HepG2 (cell line): ENCODE measurements around the gene PMIS2. TPM values are rescaled to one million over a fixed set of nuclear protein-coding genes. Genes with fewer than 3 reads are reported as not detected.

Source experiments
- ARNT ChIP-seq: fragments of 450-650 bp; IDR thresholded peaks from 2 replicates; pipeline ENCODE4 v1.6.1; 2017
- FOXP1 ChIP-seq, 2 experiments: fragments of 450-650 bp in 1 of 2; IDR thresholded peaks; 2 replicates each; pipeline ENCODE4 v1.6.1; 2017 to 2018; ENCODE audit warnings: antibody characterized with exemption in 1 of 2
- KLF12 ChIP-seq: sonication (generic); formaldehyde crosslinking; IDR thresholded peaks from 2 replicates; pipeline ENCODE4 v1.4.0; 2020; ENCODE audit warnings: missing genetic modification reagents, borderline replicate concordance
- POGZ ChIP-seq: sonication (generic); formaldehyde crosslinking; IDR thresholded peaks from 2 replicates; pipeline ENCODE4 v1.4.0; 2020; ENCODE audit warnings: mild to moderate bottlenecking, missing genetic modification reagents
- SATB2 ChIP-seq: sonication (generic); formaldehyde crosslinking; IDR thresholded peaks from 2 replicates; pipeline ENCODE4 v1.5.0; 2020; ENCODE audit warnings: missing genetic modification reagents
- TCF7L2 ChIP-seq: IDR thresholded peaks from 2 replicates; pipeline ENCODE4 v1.6.1; 2011; ENCODE audit warnings: mild to moderate bottlenecking, low read depth, low read length, moderate library complexity
- ZNF180 ChIP-seq: sonication (generic); formaldehyde crosslinking; IDR thresholded peaks from 2 replicates; pipeline ENCODE4 v1.4.0; 2020; ENCODE audit warnings: low read depth, missing genetic modification reagents, borderline replicate concordance
- ZNF549 ChIP-seq: sonication (generic); formaldehyde crosslinking; IDR thresholded peaks from 2 replicates; pipeline ENCODE4 v1.5.0; 2020; ENCODE audit warnings: missing genetic modification reagents
- polyA plus RNA-seq, 8 experiments: library from polyadenylated mRNA; depleted of rRNA in 3 of 8; stranded (reverse) in 7 of 8; unstranded in 1 of 8; fragments of >200 nt; fragmentation: Illumina TruSeq in 4 of 8; extraction: Trizol in 4 of 8; gene quantifications; 2 replicates each; pipeline versions ENCODE4 v1.2.1 to v1.2.3, GENCODE V29; 2011 to 2016; ENCODE audit warnings: low read depth in 4 of 8, missing spikeins in 1 of 8, mixed read lengths in 1 of 8; ENCODE audit not compliant: insufficient read depth in 1 of 8
- total RNA-seq, 5 experiments: library from RNA; depleted of rRNA; stranded (reverse); fragments of >200 nt; fragmentation: Illumina TruSeq; extraction: Trizol; gene quantifications; 2 replicates each; pipeline ENCODE4 v1.2.3, GENCODE V29; 2016; ENCODE audit warnings: low read depth in 1 of 5
- TF ChIP-seq, protein P1 (sequence below): sonication (generic); formaldehyde crosslinking; IDR thresholded peaks from 2 replicates; pipeline ENCODE4 v1.8.0; 2023; ENCODE audit warnings: mild to moderate bottlenecking, missing genetic modification reagents
- TF ChIP-seq, protein P2 (sequence below): IDR thresholded peaks from 2 replicates; pipeline ENCODE4 v1.6.1; 2016; ENCODE audit warnings: low read depth, missing genetic modification reagents, missing compliant biosample characterization
- TF ChIP-seq, protein P3 (sequence below): sonication (generic); formaldehyde crosslinking; IDR thresholded peaks from 2 replicates; pipeline ENCODE4 v1.5.0; 2020; ENCODE audit warnings: mild to moderate bottlenecking, missing genetic modification reagents
- TF ChIP-seq, protein P4 (sequence below), 2 experiments: sonication (generic) in 1 of 2; formaldehyde crosslinking in 1 of 2; IDR thresholded peaks; 2 replicates each; pipeline versions ENCODE4 v1.5.1 to v1.6.1; 2011 to 2020; ENCODE audit warnings: borderline replicate concordance in 1 of 2, low read depth in 1 of 2, low read length in 1 of 2, mild to moderate bottlenecking in 1 of 2, missing genetic modification reagents in 1 of 2, moderate library complexity in 1 of 2
- TF ChIP-seq, protein P5 (sequence below): sonication (generic); formaldehyde crosslinking; IDR thresholded peaks from 2 replicates; pipeline ENCODE4 v1.5.0; 2020; ENCODE audit warnings: mild to moderate bottlenecking, missing genetic modification reagents, moderate library complexity
- TF ChIP-seq, protein P6 (sequence below): sonication (generic); formaldehyde crosslinking; IDR thresholded peaks from 2 replicates; pipeline ENCODE4 v1.8.0; 2022; ENCODE audit warnings: mild to moderate bottlenecking, missing genetic modification reagents, moderate library complexity

Gene PMIS2
- total and polyA plus RNA-seq, 2 of the 13 experiments (the other 11 are each of a cell fraction or from before 2014, with no cell fraction given) = not detected

DNA sequence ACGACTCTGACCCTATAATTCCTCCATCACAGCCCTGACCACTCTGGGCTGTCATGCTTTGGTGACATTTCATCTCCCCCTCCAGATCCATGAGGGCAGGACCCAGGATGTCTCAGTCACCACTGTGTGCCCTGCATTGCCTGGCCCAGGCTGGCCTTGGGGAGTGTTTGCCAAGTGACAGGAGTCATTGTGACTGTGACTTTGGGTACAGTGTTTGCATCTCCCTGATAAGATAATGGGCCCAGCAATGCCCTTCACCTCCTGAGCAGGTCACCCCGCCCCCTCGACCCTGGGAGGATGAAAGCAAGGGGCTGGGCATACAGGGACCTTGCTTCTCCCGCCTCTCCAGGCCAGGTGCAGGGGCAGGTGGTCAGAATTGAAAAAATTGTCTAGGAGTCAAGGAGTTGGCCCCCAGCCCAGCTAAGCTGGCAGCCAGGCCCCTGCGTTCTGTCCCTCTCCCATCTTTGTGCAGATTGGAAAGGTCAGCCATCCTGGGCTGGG, 16.6 kb upstream of the PMIS2 start (continued):
- TF ChIP-seq, protein P1, sequence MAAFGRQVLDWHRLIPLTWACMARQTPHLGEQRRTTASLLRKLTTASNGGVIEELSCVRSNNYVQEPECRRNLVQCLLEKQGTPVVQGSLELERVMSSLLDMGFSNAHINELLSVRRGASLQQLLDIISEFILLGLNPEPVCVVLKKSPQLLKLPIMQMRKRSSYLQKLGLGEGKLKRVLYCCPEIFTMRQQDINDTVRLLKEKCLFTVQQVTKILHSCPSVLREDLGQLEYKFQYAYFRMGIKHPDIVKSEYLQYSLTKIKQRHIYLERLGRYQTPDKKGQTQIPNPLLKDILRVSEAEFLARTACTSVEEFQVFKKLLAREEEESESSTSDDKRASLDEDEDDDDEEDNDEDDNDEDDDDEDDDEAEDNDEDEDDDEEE (CRISPR knock-in tag) = no peak
- TF ChIP-seq SATB2 (CRISPR knock-in tag) = no peak
- TF ChIP-seq, protein P2, sequence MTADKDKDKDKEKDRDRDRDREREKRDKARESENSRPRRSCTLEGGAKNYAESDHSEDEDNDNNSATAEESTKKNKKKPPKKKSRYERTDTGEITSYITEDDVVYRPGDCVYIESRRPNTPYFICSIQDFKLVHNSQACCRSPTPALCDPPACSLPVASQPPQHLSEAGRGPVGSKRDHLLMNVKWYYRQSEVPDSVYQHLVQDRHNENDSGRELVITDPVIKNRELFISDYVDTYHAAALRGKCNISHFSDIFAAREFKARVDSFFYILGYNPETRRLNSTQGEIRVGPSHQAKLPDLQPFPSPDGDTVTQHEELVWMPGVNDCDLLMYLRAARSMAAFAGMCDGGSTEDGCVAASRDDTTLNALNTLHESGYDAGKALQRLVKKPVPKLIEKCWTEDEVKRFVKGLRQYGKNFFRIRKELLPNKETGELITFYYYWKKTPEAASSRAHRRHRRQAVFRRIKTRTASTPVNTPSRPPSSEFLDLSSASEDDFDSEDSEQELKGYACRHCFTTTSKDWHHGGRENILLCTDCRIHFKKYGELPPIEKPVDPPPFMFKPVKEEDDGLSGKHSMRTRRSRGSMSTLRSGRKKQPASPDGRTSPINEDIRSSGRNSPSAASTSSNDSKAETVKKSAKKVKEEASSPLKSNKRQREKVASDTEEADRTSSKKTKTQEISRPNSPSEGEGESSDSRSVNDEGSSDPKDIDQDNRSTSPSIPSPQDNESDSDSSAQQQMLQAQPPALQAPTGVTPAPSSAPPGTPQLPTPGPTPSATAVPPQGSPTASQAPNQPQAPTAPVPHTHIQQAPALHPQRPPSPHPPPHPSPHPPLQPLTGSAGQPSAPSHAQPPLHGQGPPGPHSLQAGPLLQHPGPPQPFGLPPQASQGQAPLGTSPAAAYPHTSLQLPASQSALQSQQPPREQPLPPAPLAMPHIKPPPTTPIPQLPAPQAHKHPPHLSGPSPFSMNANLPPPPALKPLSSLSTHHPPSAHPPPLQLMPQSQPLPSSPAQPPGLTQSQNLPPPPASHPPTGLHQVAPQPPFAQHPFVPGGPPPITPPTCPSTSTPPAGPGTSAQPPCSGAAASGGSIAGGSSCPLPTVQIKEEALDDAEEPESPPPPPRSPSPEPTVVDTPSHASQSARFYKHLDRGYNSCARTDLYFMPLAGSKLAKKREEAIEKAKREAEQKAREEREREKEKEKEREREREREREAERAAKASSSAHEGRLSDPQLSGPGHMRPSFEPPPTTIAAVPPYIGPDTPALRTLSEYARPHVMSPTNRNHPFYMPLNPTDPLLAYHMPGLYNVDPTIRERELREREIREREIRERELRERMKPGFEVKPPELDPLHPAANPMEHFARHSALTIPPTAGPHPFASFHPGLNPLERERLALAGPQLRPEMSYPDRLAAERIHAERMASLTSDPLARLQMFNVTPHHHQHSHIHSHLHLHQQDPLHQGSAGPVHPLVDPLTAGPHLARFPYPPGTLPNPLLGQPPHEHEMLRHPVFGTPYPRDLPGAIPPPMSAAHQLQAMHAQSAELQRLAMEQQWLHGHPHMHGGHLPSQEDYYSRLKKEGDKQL = peak; percentile 82
- TF ChIP-seq FOXP1 (IDR thresholded peaks at IDR 0.05) = no peak
- peak; percentile 19; the same call in 1 of the 2 replicates for TF ChIP-seq FOXP1 (CRISPR knock-in tag; IDR thresholded peaks at IDR 0.05)
- no peak for TF ChIP-seq KLF12
- TF ChIP-seq ARNT = no peak
- TF ChIP-seq, protein P3, sequence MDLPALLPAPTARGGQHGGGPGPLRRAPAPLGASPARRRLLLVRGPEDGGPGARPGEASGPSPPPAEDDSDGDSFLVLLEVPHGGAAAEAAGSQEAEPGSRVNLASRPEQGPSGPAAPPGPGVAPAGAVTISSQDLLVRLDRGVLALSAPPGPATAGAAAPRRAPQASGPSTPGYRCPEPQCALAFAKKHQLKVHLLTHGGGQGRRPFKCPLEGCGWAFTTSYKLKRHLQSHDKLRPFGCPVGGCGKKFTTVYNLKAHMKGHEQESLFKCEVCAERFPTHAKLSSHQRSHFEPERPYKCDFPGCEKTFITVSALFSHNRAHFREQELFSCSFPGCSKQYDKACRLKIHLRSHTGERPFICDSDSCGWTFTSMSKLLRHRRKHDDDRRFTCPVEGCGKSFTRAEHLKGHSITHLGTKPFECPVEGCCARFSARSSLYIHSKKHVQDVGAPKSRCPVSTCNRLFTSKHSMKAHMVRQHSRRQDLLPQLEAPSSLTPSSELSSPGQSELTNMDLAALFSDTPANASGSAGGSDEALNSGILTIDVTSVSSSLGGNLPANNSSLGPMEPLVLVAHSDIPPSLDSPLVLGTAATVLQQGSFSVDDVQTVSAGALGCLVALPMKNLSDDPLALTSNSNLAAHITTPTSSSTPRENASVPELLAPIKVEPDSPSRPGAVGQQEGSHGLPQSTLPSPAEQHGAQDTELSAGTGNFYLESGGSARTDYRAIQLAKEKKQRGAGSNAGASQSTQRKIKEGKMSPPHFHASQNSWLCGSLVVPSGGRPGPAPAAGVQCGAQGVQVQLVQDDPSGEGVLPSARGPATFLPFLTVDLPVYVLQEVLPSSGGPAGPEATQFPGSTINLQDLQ (CRISPR knock-in tag) = no peak
- TF ChIP-seq ZNF549 (CRISPR knock-in tag) = no peak
- TF ChIP-seq, protein P4, sequence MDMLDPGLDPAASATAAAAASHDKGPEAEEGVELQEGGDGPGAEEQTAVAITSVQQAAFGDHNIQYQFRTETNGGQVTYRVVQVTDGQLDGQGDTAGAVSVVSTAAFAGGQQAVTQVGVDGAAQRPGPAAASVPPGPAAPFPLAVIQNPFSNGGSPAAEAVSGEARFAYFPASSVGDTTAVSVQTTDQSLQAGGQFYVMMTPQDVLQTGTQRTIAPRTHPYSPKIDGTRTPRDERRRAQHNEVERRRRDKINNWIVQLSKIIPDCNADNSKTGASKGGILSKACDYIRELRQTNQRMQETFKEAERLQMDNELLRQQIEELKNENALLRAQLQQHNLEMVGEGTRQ (IDR thresholded peaks at IDR 0.05; ENCODE audit: low read depth, low read length) = no peak
- TF ChIP-seq, protein P4 (CRISPR knock-in tag; IDR thresholded peaks at IDR 0.05; ENCODE audit: borderline replicate concordance) = no peak
- TF ChIP-seq, protein P5, sequence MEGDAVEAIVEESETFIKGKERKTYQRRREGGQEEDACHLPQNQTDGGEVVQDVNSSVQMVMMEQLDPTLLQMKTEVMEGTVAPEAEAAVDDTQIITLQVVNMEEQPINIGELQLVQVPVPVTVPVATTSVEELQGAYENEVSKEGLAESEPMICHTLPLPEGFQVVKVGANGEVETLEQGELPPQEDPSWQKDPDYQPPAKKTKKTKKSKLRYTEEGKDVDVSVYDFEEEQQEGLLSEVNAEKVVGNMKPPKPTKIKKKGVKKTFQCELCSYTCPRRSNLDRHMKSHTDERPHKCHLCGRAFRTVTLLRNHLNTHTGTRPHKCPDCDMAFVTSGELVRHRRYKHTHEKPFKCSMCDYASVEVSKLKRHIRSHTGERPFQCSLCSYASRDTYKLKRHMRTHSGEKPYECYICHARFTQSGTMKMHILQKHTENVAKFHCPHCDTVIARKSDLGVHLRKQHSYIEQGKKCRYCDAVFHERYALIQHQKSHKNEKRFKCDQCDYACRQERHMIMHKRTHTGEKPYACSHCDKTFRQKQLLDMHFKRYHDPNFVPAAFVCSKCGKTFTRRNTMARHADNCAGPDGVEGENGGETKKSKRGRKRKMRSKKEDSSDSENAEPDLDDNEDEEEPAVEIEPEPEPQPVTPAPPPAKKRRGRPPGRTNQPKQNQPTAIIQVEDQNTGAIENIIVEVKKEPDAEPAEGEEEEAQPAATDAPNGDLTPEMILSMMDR (CRISPR knock-in tag) = 0 out of 2 replicates have a peak, but pooled peaks have one; percentile 8
- TF ChIP-seq ZNF180 = no peak
- TF ChIP-seq POGZ (CRISPR knock-in tag) = 0 out of 2 replicates have a peak, but pooled peaks have one; percentile 42
- TF ChIP-seq, protein P6, sequence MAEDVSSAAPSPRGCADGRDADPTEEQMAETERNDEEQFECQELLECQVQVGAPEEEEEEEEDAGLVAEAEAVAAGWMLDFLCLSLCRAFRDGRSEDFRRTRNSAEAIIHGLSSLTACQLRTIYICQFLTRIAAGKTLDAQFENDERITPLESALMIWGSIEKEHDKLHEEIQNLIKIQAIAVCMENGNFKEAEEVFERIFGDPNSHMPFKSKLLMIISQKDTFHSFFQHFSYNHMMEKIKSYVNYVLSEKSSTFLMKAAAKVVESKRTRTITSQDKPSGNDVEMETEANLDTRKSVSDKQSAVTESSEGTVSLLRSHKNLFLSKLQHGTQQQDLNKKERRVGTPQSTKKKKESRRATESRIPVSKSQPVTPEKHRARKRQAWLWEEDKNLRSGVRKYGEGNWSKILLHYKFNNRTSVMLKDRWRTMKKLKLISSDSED = no peak
- peak; percentile 28; the same call in 1 of the 2 replicates for TF ChIP-seq TCF7L2
